HT1080 (cell line): ENCODE data around the gene SELENOK. TPM values are rescaled to one million over a fixed set of nuclear protein-coding genes. Genes with fewer than 3 reads are reported as not detected.

Experiments used
- DNase-seq: peaks from one replicate; pipeline ENCODE4 v3.0.0-alpha.2; 2015; ENCODE audit warnings: low read depth
- total RNA-seq: library from RNA; depleted of rRNA; stranded (reverse); fragments of >200 nt; shearing (Covaris generic); gene quantifications from 2 replicates; pipeline ENCODE4 v1.2.3, GENCODE V29; 2014; rRNA removed

Gene SELENOK
- total RNA-seq, 1 experiment from 2014 or later = 44.3 TPM

DNA sequence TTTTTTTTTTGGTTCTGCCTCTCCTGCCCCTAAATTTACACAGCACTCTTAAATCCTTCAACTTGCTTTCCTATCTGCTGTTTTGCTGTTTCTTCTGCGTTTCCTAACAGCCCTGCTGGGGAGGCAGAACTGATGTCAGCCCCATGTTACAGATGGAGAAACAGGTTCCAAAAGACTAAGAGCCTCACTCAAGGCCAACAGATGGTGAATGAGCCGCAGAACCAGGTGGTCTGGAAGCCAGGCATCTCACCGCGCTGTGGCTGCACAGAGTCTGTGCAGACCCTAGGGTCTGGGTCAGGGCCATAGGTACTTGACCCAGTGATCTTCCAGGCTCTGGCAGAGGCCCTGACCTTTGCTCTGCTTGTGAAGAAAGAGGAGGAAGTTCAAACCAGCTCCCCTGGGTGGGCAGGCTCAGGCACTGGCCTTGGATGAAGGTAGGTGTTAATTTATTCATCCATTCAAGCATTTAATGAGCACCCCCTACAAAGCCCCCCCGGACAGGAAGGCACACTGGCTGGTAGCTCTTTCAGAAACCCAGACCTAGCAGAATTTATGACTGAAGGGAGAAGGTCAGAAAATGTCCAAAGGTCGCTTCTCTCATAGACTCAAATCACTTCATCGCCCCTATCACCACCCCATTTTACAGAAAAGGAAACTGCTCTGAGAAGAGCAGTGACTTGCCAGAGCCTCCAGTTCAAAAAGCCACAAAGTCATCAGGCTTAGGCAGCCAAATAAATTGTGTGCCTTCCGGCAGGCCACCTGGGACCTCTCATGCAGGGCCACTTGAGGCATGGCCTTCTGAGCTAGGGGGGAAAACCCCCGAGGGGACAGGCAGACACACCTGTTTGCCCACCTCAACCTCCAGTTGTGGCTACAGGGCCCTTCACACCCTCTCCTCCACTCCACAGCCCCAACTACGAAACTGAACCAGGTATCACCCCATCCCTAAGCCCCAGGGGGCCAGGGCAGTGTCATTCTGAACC is 48.2 kb downstream of the SELENOK start:
- no peak for DNase-seq

GRCh38 chr3:53842436-53843194 is 49.0 kb downstream of the SELENOK start:
- DNase-seq = peak; percentile 35

DNA sequence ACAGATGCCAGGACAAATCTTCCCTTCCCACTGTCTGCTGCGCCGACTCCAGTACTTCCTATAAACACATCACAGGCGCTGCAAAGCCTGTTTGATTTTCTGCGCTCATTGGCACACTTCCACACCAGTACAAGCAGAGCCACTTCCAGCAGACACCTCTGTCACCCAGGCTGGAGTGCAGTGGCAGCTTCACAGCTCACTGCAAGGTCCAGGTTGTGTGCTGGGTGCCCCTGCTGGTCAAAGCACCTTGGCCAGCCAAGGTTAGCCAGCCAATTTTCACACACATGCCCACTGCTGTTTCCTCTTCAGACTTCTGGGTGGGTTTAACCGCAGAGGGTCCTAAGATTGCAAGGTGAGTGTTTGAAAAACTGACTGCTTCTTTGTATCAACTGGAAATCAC is 50.4 kb downstream of the SELENOK start:
- no peak for DNase-seq

GRCh38 chr3:53837331-53837730 is 54.3 kb downstream of the SELENOK start:
- DNase-seq = peak; percentile 14

DNA sequence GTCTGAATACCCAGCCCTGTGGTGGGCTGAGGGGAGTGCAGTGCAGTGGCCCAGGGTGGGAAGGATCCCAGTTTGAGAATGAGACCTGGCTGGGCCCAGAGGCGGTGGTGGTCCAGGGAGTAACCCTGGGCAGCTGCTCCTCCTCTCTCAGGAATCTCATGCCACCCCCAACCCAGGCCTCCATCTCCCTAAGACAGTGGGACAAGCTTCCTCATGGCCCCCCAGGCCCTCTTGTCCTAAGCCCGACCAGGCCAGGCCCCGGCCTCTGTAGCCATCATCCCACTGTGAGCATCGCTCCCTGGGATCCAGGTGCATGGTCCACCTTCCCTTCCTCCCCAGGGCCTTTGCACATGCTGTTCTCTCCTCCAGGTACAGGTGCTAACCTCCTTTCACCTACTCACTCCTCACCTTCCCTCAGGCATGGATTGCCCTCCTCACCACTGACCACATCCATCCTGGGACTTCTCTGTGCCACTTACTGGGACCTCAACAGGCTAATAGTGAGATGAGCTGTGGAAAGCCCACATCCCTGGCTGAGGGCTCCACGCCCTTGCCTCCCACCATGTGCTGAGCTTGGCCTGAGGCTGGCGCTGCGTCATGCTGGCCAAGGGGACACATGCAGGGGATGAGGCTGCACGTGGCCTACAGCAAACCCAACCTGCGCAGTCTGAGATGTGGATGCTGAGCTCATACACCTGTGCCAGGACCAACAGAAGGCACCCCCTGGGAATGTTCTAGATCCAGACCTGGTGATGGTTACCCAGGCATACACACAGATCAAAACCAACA is 55.4 kb downstream of the SELENOK start:
- no peak for DNase-seq

DNA sequence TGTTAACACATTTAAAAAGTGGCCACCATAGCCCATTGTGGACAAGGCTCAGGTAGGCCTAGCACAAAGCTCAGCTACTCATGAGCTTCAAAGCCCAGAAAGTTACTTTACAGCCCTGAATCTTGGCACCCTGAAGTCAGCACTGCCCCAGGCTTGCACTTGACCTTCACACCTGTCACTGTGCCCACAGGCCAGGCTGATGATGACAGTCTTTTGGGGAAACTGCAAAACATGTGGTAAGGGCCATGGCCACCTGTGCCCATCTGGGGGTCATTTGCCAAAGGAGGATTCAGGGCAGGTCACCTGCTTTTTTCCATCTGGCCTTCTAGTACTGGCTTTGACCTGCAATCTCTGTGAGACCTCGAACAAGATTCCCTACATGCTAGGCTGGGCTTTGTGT is 56.4 kb downstream of the SELENOK start:
- DNase-seq = no peak

- no peak for DNase-seq
Observed at GRCh38 chr3:53834429-53835095, 57.1 kb downstream of the SELENOK start.

Other genes starting within 250 kb of the SELENOK start
- gene CHDH, start 45.4 kb downstream of the SELENOK start, total RNA-seq = not detected in 2 replicates
- not detected in 2 replicates for gene IL17RB, start 45.3 kb downstream of the SELENOK start, total RNA-seq
- 20.7 and 26.4 TPM in 2 replicates for gene ACTR8, start 9.7 kb downstream of the SELENOK start, total RNA-seq
- 0.14 TPM in 1 of 2 replicates, not detected in the other for gene CACNA2D3, start 230.7 kb upstream of the SELENOK start, total RNA-seq